OCI-LY3 (cell line): Measurements from ENCODE around the gene CNIH3.

Experiments used
- CTCF ChIP-seq: fragments of 200-600, 300-600 bp; sonication (generic); IDR thresholded peaks from 2 replicates; pipeline ENCODE4 v1.5.1; 2014; ENCODE audit warnings: antibody characterized with exemption, low read length, low read depth
- EZH2phosphoT487 ChIP-seq: fragments of 200-600 bp; shearing (Covaris generic); IDR thresholded peaks from 2 replicates; pipeline ENCODE4 v1.6.1; 2018; ENCODE audit warnings: antibody characterized with exemption, mixed run types, low read depth

GRCh38 chr1:224626042-224626441, 9.9 kb downstream of the CNIH3 start:
- TF ChIP-seq CTCF (no peak), EZH2phosphoT487 (no peak)
